NCI-H2029 treated with DMSO at 0.1 percent for 48 hours (cell line): ENCODE measurements around the gene PCDHB10.
"Not testable (repeated sequence)": the region's sequence is repeated elsewhere in the genome, so short reads cannot be mapped to it uniquely, and the experiment has no call there.

Source experiments
- DNase-seq: peaks from one replicate; lab custom pipeline; 2025; lab: John Stamatoyannopoulos, UW

The PCDHB10 gene

DNA sequence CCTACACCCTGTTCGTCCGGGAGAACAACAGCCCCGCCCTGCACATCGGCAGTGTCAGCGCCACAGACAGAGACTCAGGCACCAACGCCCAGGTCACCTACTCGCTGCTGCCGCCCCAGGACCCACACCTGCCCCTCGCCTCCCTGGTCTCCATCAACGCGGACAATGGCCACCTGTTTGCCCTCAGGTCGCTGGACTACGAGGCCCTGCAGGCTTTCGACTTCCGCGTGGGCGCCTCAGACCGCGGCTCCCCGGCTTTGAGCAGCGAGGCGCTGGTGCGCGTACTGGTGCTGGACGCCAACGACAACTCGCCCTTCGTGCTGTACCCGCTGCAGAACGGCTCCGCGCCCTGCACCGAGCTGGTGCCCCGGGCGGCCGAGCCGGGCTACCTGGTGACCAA, 3.5 kb upstream of the PCDHB10 start:
- DNase-seq, result not testable (repeated sequence)

DNA sequence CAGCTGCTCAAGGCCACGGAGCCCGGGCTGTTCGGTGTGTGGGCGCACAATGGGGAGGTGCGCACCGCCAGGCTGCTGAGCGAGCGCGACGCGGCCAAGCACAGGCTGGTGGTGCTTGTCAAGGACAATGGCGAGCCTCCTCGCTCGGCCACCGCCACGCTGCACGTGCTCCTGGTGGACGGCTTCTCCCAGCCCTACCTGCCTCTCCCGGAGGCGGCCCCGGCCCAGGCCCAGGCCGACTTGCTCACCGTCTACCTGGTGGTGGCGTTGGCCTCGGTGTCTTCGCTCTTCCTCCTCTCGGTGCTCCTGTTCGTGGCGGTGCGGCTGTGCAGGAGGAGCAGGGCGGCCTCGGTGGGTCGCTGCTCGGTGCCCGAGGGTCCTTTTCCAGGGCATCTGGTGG, 3.0 kb upstream of the PCDHB10 start:
- DNase-seq, result not testable (repeated sequence)

DNA sequence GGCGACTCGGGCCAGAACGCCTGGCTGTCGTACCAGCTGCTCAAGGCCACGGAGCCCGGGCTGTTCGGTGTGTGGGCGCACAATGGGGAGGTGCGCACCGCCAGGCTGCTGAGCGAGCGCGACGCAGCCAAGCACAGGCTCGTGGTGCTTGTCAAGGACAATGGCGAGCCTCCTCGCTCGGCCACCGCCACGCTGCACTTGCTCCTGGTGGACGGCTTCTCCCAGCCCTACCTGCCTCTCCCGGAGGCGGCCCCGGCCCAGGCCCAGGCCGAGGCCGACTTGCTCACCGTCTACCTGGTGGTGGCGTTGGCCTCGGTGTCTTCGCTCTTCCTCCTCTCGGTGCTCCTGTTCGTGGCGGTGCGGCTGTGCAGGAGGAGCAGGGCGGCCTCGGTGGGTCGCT, 2.2 kb downstream of the PCDHB10 start:
- not testable (repeated sequence) for DNase-seq

DNA sequence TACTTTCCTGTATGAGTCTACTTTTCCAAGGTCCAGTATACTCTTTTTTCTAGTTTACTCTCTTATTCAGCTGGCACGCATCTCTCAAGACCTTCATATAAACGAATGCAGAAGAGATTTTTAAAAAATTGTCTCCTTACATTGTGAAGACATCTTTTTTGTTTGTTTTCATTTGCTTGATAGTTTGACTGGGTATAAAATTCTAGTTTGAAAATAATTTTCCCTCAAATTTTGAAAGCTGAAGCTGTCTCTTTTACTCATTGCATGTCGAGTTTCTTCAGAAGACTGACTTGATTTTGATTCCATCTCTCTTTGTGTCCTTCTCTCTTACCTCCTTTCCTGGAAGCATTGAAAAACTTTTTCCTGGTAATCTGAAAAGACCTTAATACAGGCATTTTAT, 4.2 kb downstream of the PCDHB10 start:
- no peak for DNase-seq

DNA sequence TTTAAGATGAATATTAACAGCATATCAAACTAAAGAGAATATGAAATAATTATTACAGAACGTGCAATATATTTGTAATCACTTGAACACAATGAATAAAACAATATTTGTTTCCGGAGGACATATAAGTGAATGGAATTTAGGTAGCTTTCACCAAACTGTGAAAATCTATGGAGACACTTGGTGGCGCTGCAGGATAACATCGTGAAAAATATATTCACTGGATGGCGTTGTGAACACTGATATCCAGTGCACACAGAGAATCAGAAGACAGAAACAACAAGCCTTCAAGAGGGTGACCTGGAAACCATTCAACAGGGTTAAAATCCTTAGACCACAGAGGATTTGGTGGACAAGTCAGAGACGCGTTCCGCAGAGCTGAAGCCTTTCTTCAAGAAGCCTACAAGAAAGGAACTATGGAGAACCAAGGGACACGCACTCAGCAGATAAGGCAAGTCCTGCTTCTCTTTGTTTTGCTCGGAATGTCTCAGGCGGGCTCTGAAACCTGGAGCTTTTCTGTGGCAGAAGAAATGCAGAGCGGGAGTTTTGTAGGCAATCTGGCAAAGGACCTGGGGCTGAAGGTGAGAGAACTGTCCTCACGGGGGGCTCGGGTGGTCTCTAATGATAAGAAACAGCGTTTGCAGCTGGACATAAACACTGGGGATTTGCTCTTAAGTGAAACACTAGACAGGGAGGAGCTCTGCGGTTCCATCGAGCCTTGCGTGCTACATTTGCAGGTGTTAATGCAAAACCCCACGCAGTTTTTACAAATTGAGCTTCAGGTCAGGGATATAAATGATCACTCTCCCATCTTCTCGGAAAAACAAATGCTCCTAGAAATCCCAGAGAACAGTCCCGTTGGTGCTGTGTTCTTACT, 7.4 kb downstream of the PCDHB10 start, which contains the start of gene PCDHB11:
PCDHB11 (plus strand) TSS at position 269 of the 877 bp plus-strand sequence; CDS start at position 417, 148 bp downstream.
- no peak for DNase-seq

DNA sequence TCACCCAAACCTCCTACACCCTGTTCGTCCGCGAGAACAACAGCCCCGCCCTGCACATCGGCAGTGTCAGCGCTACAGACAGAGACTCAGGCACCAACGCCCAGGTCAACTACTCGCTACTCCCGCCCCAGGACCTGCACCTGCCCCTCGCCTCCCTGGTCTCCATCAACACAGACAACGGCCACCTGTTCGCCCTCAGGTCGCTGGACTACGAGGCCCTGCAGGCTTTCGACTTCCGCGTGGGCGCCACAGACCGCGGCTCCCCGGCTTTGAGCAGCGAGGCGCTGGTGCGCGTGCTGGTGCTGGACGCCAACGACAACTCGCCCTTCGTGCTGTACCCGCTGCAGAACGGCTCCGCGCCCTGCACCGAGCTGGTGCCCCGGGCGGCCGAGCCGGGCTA, 9.0 kb downstream of the PCDHB10 start:
- not testable (repeated sequence) for DNase-seq

DNA sequence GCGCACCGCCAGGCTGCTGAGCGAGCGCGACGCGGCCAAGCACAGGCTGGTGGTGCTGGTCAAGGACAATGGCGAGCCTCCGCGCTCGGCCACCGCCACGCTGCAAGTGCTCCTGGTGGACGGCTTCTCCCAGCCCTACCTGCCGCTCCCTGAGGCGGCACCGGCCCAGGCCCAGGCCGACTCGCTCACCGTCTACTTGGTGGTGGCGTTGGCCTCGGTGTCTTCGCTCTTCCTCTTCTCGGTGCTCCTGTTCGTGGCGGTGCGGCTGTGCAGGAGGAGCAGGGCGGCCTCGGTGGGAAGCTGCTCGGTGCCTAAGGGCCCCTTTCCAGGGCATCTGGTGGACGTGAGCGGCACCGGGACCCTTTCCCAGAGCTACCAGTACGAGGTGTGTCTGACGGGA, 9.5 kb downstream of the PCDHB10 start:
- not testable (repeated sequence) for DNase-seq

DNA sequence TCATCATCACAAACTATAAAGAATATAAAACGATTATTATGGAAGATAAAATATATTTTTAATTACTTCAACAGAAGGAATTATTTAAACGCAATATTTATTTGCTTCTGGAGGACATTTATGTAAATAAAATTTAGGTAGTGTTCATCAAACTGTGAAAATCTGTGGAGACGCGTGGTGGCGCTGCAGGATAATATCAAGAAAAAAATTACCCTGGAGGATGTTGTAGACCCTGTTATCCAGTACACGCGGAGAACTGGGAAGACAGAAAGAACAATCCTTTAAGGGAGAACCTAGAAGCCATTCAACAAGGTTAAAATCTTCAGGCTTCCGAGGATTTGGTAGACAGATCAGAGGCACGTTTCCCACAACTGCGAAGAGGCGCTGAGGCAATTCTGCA, 16.3 kb downstream of the PCDHB10 start, which contains the start of gene PCDHB12:
PCDHB12 (plus strand) TSS at position 242 of the 400 bp plus-strand sequence. CDS start 189 bp downstream, outside the sequence.
- DNase-seq, result no peak

DNA sequence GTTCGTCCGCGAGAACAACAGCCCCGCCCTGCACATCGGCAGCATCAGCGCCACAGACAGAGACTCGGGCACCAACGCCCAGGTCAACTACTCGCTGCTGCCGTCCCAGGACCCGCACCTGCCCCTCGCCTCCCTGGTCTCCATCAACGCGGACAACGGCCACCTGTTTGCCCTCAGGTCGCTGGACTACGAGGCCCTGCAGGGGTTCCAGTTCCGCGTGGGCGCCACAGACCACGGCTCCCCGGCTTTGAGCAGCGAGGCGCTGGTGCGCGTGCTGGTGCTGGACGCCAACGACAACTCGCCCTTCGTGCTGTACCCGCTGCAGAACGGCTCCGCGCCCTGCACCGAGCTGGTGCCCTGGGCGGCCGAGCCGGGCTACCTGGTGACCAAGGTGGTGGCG, 18.1 kb downstream of the PCDHB10 start:
- DNase-seq, result not testable (repeated sequence)

DNA sequence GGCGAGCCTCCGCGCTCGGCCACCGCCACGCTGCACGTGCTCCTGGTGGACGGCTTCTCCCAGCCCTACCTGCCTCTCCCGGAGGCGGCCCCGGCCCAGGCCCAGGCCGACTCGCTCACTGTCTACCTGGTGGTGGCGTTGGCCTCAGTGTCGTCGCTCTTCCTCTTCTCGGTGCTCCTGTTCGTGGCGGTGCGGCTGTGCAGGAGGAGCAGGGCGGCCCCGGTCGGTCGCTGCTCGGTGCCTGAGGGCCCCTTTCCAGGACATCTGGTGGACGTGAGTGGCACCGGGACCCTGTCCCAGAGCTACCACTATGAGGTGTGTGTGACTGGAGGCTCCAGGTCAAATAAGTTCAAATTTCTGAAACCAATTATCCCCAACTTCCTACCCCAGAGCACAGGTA, 18.7 kb downstream of the PCDHB10 start:
- DNase-seq, result not testable (repeated sequence)

DNA sequence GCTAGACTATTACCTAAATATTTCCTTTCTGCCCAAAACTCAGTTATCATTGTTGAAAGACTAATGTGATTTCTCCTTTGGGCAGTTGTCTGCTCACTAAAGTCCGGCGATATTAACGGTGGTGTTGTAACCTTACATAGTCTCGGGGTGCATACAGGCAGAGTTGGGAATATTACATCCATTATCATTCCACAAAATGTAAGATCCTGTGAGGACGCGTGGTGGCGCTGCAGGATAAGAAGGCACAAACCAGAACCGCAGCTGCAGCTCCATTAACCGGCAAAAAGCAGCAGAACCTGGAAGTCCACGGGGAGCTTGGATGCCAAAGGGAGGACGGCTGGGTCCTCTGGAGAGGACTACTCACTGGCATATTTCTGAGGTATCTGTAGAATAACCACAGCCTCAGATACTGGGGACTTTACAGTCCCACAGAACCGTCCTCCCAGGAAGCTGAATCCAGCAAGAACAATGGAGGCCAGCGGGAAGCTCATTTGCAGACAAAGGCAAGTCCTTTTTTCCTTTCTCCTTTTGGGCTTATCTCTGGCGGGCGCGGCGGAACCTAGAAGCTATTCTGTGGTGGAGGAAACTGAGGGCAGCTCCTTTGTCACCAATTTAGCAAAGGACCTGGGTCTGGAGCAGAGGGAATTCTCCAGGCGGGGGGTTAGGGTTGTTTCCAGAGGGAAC, 21.6 kb downstream of the PCDHB10 start, which contains the start of gene PCDHB13:
PCDHB13 (plus strand) TSS at position 264 of the 684 bp plus-strand sequence; CDS start at position 469, 205 bp downstream.
- DNase-seq, result not testable (repeated sequence)

DNA sequence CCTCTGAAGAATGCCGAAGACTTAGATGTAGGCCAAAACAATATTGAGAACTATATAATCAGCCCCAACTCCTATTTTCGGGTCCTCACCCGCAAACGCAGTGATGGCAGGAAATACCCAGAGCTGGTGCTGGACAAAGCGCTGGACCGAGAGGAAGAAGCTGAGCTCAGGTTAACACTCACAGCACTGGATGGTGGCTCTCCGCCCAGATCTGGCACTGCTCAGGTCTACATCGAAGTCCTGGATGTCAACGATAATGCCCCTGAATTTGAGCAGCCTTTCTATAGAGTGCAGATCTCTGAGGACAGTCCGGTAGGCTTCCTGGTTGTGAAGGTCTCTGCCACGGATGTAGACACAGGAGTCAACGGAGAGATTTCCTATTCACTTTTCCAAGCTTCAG, 22.4 kb downstream of the PCDHB10 start:
- DNase-seq, result not testable (repeated sequence)

DNA sequence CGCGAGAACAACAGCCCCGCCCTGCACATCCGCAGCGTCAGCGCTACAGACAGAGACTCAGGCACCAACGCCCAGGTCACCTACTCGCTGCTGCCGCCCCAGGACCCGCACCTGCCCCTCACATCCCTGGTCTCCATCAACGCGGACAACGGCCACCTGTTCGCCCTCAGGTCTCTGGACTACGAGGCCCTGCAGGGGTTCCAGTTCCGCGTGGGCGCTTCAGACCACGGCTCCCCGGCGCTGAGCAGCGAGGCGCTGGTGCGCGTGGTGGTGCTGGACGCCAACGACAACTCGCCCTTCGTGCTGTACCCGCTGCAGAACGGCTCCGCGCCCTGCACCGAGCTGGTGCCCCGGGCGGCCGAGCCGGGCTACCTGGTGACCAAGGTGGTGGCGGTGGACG, 23.4 kb downstream of the PCDHB10 start:
- not testable (repeated sequence) for DNase-seq

DNA sequence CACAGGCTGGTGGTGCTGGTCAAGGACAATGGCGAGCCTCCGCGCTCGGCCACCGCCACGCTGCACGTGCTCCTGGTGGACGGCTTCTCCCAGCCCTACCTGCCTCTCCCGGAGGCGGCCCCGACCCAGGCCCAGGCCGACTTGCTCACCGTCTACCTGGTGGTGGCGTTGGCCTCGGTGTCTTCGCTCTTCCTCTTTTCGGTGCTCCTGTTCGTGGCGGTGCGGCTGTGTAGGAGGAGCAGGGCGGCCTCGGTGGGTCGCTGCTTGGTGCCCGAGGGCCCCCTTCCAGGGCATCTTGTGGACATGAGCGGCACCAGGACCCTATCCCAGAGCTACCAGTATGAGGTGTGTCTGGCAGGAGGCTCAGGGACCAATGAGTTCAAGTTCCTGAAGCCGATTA, 23.9 kb downstream of the PCDHB10 start:
- DNase-seq, result not testable (repeated sequence)

DNA sequence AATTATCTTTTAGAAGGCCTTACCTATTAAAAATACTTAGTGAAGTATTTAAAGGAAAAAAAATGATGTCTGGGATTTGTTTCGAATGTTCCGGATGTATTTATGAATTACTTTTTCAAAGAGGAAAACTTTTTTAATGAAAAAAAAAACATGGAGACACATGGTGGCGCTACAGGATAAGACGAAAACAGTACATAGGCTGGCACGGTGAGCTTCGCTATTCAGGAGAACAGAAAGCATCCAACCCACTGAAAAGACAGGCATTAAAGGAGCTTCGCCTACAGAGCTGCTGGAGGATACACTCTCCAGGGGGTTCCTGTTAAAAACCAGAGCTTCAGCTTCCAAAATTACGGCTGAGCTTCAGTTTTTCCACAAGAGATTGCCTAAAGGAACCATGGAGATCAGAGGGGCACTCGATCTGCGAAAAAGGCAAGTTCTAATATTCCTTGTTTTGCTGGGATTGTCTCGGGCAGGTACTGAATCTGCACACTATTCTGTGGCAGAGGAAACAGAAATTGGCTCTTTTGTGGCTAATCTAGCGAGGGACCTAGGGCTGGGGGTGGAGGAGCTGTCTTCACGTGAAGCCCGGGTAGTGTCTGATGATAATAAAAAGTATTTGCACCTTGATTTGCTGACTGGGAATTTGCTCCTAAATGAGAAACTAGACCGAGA, 31.1 kb downstream of the PCDHB10 start, which contains the start of gene PCDHB14:
PCDHB14 (plus strand) TSS at position 232 of the 672 bp plus-strand sequence; CDS start at position 395, 163 bp downstream.
- DNase-seq, result peak; percentile 19

DNA sequence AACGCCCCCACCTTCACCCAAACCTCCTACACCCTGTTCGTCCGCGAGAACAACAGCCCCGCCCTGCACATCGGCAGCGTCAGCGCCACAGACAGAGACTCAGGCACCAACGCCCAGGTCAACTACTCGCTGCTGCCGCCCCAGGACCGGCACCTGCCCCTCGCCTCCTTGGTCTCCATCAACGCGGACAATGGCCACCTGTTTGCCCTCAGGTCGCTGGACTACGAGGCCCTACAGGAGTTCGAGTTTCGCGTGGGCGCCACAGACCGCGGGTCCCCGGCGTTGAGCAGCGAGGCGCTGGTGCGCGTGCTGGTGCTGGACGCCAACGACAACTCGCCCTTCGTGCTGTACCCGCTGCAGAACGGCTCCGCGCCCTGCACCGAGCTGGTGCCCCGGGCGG, 32.7 kb downstream of the PCDHB10 start:
- not testable (repeated sequence) for DNase-seq

DNA sequence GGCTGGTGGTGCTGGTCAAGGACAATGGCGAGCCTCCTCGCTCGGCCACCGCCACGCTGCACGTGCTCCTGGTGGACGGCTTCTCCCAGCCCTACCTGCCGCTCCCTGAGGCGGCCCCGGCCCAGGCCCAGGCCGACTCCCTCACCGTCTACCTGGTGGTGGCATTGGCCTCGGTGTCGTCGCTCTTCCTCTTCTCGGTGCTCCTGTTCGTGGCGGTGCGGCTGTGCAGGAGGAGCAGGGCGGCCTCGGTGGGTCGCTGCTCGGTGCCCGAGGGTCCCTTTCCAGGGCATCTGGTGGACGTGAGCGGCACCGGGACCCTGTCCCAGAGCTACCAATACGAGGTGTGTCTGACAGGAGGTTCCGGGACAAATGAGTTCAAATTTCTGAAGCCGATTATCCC, 33.3 kb downstream of the PCDHB10 start:
- DNase-seq, result not testable (repeated sequence)

DNA sequence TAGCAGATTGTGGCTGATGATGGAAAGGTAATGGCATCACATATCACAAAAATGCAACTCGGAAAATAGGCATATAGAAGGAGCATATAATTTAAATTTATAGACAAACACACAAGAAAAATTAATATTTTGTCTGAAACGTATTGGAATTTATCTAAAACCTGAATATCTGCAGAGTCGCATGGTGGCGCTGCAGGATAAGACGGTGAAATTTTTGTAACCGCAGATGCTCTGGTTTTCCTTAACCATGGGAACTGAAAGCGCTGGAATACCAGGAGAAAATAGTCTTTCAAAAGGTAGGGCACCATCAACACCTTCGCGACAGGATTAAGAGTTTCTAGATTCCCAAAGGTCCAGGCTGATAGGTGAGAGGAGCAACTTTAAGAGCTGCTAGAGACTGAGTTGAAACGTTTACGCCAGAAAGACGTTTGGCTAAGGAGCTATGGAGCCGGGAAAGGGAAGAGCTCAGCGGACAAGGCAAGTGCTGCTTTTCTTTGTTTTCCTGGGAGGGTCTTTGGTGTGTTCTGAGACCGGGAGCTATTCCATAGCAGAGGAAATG, 42.0 kb downstream of the PCDHB10 start:
- DNase-seq, result no peak

DNA sequence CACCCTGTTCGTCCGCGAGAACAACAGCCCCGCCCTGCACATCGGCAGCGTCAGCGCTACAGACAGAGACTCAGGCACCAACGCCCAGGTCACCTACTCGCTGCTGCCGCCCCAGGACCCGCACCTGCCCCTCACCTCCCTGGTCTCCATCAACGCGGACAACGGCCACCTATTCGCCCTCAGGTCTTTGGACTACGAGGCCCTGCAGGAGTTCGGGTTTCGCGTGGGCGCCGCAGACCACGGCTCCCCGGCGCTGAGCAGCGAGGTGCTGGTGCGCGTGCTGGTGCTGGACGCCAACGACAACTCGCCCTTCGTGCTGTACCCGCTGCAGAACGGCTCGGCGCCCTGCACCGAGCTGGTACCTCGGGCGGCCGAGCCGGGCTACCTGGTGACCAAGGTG, 43.8 kb downstream of the PCDHB10 start:
- not testable (repeated sequence) for DNase-seq

DNA sequence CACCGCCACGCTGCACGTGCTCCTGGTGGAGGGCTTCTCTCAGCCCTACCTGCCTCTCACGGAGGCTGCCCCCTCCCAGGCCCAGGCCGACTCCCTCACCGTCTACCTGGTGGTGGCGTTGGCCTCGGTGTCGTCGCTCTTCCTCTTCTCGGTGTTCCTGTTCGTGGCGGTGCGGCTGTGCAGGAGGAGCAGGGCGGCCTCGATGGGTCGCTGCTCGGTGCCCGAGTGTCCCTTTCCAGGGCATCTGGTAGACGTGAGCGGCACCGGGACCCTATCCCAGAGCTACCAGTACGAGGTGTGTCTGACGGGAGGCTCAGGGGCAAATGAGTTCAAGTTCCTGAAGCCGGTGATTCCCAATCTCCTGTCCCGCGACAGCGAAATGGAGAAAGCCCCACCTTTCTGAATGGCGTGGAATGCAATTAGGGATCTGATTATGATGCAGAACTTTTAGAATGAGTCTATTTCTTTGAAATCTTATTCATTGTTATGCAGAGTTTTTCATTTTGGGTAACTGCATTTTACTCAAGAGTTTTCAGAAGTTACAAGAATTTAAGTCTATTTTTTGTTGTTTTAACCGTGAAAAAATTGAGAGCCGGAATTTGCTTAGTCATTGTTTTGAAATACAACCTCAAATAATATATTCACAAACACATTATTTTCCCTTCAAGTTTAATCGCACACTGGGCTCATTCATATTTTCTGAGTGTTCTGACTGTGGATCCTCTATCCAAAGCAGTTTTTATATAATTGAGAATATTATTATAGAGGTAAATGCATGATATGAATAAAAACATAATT, 44.6 kb downstream of the PCDHB10 start:
- DNase-seq, result no peak

DNA sequence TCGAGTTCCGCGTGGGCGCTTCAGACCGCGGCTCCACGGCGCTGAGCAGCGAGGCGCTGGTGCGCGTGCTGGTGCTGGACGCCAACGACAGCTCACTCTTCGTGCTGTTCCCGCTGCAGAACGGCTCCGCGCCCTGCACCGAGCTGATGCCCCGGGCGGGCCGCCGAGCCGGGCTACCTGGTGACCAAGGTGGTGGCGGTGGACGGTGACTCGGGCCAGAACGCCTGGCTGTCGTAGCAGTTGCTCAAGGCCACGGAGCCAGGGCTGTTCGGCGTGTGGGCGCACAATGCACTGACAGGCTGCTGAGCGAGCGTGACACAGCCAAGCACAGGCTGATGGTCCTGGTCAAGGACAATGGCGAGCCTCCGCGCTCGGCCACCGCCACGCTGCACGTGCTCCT, 49.3 kb downstream of the PCDHB10 start:
- no peak for DNase-seq
